Activated CD4-positive, CD25-positive, alpha-beta regulatory T cell treated with anti-CD3 and anti-CD28 coated beads, Interleukin-2, amount 50 U/mL, for 24 hours (primary cell): ENCODE results near the gene PRKG1.

ENCODE experiments used
- ATAC-seq, 2 donors: fragments of 150-1000 bp; cut with Tn5 transposase; one replicate each; pipeline ENCODE4 v1.10.0; 2021; ENCODE audit warnings: mild to moderate bottlenecking in 1 of 2, moderate library complexity in 1 of 2

The PRKG1 gene

GRCh38 chr10:51462076-51462779, 387.9 kb downstream of the PRKG1 start:
- ATAC-seq, result no peak

- no peak for ATAC-seq
Observed at GRCh38 chr10:51468424-51468823, 394.1 kb downstream of the PRKG1 start.

GRCh38 chr10:51469686-51470085, 395.4 kb downstream of the PRKG1 start:
- ATAC-seq, result no peak

GRCh38 chr10:51471271-51471670, 397.0 kb downstream of the PRKG1 start:
- ATAC-seq, result no peak

GRCh38 chr10:51472154-51472553, 397.9 kb downstream of the PRKG1 start:
- no peak for ATAC-seq

GRCh38 chr10:51479711-51480110, 405.4 kb downstream of the PRKG1 start:
- ATAC-seq, result no peak

GRCh38 chr10:51485668-51486067, 411.4 kb downstream of the PRKG1 start:
- no peak for ATAC-seq

GRCh38 chr10:51487576-51487975, 413.3 kb downstream of the PRKG1 start:
- ATAC-seq, result no peak

GRCh38 chr10:51488766-51489408, 414.6 kb downstream of the PRKG1 start:
- no peak for ATAC-seq

- no peak for ATAC-seq
Observed at GRCh38 chr10:51498424-51498823, 424.1 kb downstream of the PRKG1 start.

- ATAC-seq, result no peak
Observed at GRCh38 chr10:51501396-51501795, 427.1 kb downstream of the PRKG1 start.

- ATAC-seq, result no peak
Observed at GRCh38 chr10:51502124-51502523, 427.8 kb downstream of the PRKG1 start.

GRCh38 chr10:51503378-51503777, 429.1 kb downstream of the PRKG1 start:
- ATAC-seq, result no peak

GRCh38 chr10:51507476-51507875, 433.2 kb downstream of the PRKG1 start:
- no peak for ATAC-seq

- no peak for ATAC-seq
Observed at GRCh38 chr10:51508156-51508555, 433.9 kb downstream of the PRKG1 start.

- no peak for ATAC-seq
Observed at GRCh38 chr10:51510231-51510630, 435.9 kb downstream of the PRKG1 start.

- no peak for ATAC-seq
Observed at GRCh38 chr10:51521605-51522004, 447.3 kb downstream of the PRKG1 start.

- ATAC-seq, result no peak
Observed at GRCh38 chr10:51522858-51523257, 448.6 kb downstream of the PRKG1 start.

- ATAC-seq, result no peak
Observed at GRCh38 chr10:51523440-51523839, 449.2 kb downstream of the PRKG1 start.

GRCh38 chr10:51524041-51524440, 449.8 kb downstream of the PRKG1 start:
- no peak for ATAC-seq

- ATAC-seq, result no peak
Observed at GRCh38 chr10:51527522-51528219, 453.4 kb downstream of the PRKG1 start.

- no peak for ATAC-seq
Observed at GRCh38 chr10:51528527-51528926, 454.2 kb downstream of the PRKG1 start.

- ATAC-seq, result no peak
Observed at GRCh38 chr10:51530541-51530940, 456.3 kb downstream of the PRKG1 start.

GRCh38 chr10:51532044-51532443, 457.8 kb downstream of the PRKG1 start:
- ATAC-seq, result no peak
